HG03439 (cell line): ENCODE data around the gene PLA2G15.
A peak's percentile ranks its signal among the peaks of the same experiment; 100 is the strongest.
"Not testable (repeated sequence)": the region's sequence is repeated elsewhere in the genome, so short reads cannot be mapped to it uniquely, and the experiment has no call there.

Experiments used
- ATAC-seq: cut with Tn5 transposase; IDR thresholded peaks from one replicate; pipeline ENCODE4 v1.9.1; 2021; ENCODE audit warnings: mild to moderate bottlenecking, moderate library complexity; ENCODE audit not compliant: unreplicated experiment

The PLA2G15 gene

GRCh38 chr16:68274441-68274840 lies 29.3 kb downstream of the PLA2G15 start:
- ATAC-seq = no peak

- peak; percentile 69 for ATAC-seq
Measured at GRCh38 chr16:68275611-68276191, 30.5 kb downstream of the PLA2G15 start.

DNA sequence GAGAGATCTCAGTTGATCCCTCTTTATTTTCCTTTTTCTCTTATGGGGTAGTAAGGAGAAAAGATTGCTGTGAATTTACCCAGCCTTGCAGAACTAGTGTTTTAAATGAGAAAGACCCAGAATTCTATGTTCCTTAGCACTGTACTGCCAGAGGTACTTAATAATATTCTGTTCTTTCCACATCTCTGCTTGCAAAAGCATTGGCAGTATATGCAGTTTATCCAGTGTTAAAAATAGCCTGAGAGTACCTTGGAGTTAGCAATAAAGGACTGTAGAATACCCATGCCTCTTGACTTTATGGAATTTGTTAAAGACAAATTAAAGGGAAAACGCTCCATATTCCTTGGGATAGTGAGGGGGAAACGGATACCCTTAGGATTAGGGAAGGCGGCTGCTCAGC lies 31.1 kb downstream of the PLA2G15 start:
- no peak for ATAC-seq

DNA sequence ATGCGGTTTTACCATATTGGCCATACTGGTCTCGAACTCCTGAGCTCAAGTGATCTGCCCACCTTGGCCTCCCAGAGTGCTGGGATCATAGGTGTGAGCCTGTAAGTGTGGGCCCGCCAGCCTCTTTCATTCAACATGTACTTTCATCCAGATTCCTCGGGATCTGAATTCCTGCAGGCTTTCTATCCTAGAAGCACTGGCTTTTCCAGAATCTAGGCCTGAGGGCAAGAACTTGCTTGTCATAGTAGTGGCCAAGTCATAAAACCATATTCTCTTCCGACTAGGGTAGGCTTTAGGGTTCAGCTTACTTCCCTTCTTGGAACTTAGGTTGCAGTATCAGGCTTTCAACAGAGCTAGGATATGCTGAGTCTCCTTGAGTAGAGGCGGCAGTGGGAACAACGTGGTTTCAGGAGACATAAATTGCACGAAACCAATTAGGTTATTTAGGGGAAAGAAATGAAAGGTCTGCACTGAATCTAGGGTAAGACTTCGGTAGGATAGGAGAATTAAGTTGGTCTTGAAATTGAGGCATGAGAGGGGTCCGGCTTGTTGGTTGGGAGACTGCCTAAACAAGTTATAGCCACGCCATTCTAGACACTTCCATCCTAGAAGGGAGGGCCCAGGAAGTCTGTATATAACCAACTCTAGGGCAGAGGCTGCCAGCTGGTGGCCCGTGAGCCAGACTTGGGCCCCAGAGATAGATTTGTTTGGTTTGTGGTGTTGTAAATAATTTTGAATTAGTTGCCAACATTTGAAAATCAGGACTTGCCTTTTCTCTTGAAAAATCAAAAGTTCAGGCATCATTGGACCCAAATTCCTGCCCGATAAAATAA lies 34.8 kb downstream of the PLA2G15 start:
- ATAC-seq = no peak

- ATAC-seq = no peak
Measured at GRCh38 chr16:68281368-68282063, 36.3 kb downstream of the PLA2G15 start.

GRCh38 chr16:68282064-68282452 lies 36.9 kb downstream of the PLA2G15 start:
- no peak for ATAC-seq

DNA sequence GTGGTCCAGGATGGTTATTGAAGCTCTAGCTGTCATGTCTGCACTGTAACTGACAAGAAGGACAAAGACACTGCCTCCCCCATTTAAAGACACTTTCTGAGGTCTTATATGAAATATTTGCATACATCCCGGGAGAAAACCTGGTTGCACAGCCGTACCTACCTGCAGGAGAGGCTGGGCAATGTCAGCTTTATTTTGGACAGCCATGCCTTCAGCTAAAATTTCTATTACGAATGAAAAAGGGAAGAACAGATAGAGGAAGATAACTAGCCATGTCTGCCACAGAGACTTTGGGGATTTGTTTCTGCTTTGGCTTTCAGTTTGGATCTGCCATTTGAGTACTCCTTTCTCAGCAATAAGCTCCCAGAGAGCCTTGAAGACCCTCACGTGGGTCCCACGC lies 38.2 kb downstream of the PLA2G15 start:
- no peak for ATAC-seq

- peak; percentile 43 for ATAC-seq
Measured at GRCh38 chr16:68283801-68284598, 38.8 kb downstream of the PLA2G15 start.

DNA sequence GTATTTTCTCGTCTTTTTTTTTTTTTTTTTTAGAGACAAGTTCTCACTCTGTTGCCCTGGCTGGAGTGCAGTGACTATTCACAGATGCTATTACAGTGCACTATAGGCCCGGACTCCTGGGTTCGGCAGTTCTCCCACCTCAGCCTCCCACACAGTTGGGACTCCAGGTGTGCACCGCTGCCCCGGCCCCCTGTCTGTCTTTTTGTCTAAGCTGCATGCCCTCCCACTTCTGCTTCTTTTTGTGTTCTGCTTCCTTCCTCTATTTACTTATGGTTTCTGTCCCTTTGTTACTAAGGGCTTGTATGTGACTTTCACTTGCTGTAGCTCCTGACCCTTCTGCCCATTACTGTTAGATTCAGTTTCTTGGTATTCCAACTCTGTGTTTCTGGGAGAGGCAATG lies 39.7 kb downstream of the PLA2G15 start:
- ATAC-seq = peak; percentile 47

GRCh38 chr16:68285683-68286082 lies 40.5 kb downstream of the PLA2G15 start:
- ATAC-seq = no peak

DNA sequence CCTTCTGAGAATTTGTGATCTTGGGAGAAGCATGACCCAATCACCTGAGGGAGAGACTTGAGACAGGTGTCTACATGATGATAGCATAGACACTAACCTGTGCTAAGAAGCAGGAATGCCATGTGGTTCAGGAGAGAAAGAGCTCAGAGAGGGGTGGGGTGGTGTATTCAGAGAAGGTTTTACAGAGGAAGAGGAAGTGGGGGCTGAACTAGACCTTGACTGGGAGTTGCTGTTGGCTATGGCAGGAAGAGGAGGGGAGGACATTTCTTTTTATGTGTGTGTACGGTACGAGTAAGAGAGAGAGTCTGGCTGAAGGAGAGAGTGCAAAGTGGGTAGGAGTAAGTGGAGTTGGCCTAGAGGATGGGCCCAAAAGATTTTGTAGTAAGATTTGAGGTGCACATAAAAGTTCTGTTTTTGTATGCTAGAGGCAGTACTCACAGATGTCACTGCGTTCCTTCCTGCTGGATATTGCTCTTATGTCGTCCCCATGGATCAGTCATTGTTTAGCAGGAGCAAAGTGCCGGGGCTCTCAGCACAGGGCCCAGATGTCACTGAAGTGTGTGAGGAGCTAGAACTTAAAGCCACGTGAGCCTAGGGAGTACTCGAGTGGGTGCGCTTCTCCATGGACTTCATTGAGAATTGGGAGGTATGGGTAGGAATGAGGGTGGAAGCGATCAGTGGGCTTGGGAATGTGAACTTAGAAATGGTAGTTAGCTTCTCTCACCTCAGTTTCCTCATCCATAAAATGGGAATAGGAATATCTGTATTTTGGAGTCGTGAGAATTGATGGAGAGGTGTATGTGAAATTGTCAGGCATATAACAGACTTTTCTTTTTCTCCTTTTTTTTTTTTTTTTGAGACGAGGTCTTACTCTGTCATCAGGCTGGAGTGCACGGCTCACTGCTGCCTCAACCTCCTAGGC lies 41.2 kb downstream of the PLA2G15 start:
- ATAC-seq = no peak

DNA sequence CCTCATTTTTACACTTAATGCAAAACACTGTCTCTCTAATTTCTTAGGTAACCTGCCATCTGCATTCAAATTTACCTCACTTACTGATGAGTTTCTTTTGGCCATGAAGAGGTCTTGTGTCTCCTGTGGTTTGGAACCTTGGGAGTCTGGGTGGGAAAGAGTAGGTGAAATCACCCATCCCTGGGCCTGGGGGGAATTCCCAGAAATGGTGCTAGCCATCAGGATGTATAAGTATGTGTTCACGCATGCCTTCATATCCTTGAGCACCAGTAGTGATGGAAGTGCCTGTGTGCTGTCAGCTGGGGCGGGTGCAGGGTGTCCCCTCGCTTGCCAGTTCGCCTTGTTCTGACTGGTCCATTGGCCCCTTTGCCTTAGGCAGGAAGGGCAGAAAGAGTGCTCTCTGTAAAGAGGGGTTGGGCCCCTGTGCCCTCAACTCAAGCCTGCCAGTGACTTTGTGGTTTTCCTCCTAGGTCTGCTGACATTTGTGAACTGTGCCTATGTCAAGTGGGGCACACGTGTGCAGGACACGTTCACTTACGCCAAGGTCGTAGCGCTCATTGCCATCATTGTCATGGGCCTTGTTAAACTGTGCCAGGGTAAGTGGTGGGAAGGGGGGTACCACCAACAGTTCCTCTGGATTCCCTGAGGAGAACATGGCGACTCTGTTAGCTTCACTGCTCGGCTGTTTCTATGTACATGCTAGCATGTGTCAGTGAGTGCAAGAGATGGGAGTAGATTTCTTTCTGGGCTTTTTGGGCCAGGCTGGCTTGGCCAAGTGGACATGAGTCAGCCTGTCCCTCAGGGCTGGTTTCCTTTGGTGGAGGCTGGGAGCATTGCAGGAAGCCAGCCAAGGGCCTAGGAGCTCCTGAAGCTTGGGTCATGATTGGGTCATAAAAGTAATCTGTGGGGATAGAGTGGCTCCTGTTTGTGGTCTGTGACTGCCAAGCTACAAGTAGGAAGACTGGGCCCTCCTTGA lies 42.4 kb downstream of the PLA2G15 start:
- no peak for ATAC-seq

DNA sequence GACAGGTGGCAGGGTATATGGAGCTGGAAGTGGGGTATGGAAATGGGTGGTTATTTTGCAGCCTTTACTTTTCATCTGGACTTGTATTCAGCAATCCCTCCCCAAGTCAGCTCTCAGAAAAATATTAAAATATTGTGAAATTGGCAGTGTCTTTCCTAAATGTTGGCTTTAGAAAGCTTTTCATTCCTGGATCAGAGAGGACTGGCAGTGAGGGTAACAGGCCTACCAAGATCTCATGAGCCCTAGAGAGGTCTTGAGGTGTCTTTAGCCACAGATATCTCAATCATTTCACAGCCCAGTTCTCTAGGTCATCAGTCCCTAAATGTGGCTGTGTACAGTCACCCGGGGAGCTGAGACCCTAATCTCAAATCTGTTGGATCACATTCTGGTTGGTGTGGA lies 43.1 kb downstream of the PLA2G15 start:
- no peak for ATAC-seq

GRCh38 chr16:68288796-68289195 lies 43.6 kb downstream of the PLA2G15 start:
- not testable (repeated sequence) for ATAC-seq

- ATAC-seq = no peak
Measured at GRCh38 chr16:68289202-68289601, 44.0 kb downstream of the PLA2G15 start.

- peak; percentile 48 for ATAC-seq
Measured at GRCh38 chr16:68289621-68290329, 44.6 kb downstream of the PLA2G15 start.

DNA sequence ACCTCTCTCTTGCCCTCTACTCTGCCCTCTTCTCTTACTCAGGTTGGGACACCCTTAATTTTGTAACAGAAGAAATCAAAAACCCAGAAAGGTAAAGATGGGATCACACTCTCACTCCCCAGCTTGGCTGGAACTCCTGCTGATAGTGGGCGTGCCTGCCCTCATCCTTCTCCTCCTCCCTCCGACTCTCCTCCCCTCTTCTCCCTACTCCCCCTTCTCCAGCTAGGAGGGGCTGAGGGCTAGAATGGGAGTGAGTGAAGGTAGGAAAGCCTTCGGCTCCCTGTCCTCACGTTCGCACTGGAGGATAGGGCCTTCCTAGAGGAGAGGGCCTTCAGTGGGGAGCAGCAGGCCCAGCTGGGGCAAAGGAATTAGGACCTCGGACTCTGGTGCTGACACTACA lies 45.3 kb downstream of the PLA2G15 start:
- ATAC-seq = no peak

DNA sequence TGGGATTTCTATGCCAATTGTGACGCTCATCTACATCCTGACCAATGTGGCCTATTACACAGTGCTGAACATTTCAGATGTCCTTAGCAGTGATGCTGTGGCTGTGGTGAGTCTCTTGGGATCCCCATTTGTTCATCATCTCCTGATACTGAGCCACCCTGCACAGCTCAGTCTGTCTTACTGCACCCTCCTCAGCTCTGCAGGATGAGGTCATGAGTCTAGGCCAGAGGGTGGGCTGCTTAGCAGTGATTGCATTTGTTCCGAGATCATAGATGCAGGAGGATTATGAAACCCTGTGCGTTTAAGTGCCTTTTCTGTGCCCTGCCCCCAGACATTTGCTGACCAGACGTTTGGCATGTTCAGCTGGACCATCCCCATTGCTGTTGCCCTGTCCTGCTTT lies 46.1 kb downstream of the PLA2G15 start:
- no peak for ATAC-seq
